ENCODE data around the gene ATG10.

GRCh38 chr5:82285206-82285605, 313.4 kb downstream of the ATG10 start:
- TF ChIP-seq CTCF (IDR thresholded peaks at IDR 0.05) (no peak), POLR2AphosphoS5 (IDR thresholded peaks at IDR 0.05) (no peak), POLR2A (IDR thresholded peaks at IDR 0.05) (no peak)

Data from suprapubic skin (tissue), 4 donors.